GM21360 (cell line): Measurements from ENCODE around the gene LSM4.
"Not testable (repeated sequence)": the region's sequence is repeated elsewhere in the genome, so short reads cannot be mapped to it uniquely, and the experiment has no call there.

Source experiments
- ATAC-seq: cut with Tn5 transposase; IDR thresholded peaks from one replicate; pipeline ENCODE4 v1.9.1; 2021; ENCODE audit warnings: mild to moderate bottlenecking, moderate library complexity; ENCODE audit not compliant: unreplicated experiment

LSM4 gene

GRCh38 chr19:18322759-18323460, at the start of gene LSM4:
LSM4 (minus strand) TSS chr19:18323076; CDS start chr19:18323020, 56 bp downstream.
- peak; percentile 87 for ATAC-seq

- ATAC-seq: no peak
Observed at GRCh38 chr19:18368504-18369222, 45.8 kb upstream of the LSM4 start.

- no peak for ATAC-seq
Observed at GRCh38 chr19:18366021-18366435, 43.2 kb upstream of the LSM4 start.

GRCh38 chr19:18364826-18365528, 42.1 kb upstream of the LSM4 start:
- no peak for ATAC-seq

- not testable (repeated sequence) for ATAC-seq
Observed at GRCh38 chr19:18364277-18364825, 41.5 kb upstream of the LSM4 start.

GRCh38 chr19:18363787-18364186, 40.9 kb upstream of the LSM4 start:
- ATAC-seq: no peak

GRCh38 chr19:18362934-18363542, 40.2 kb upstream of the LSM4 start:
- ATAC-seq: no peak

GRCh38 chr19:18361646-18362045, 38.8 kb upstream of the LSM4 start:
- ATAC-seq: no peak

GRCh38 chr19:18357041-18357440, 34.2 kb upstream of the LSM4 start:
- ATAC-seq: no peak

GRCh38 chr19:18354743-18355142, 31.9 kb upstream of the LSM4 start:
- not testable (repeated sequence) for ATAC-seq

- ATAC-seq: no peak
Observed at GRCh38 chr19:18353378-18354005, 30.6 kb upstream of the LSM4 start.

GRCh38 chr19:18351544-18351943, 28.7 kb upstream of the LSM4 start:
- ATAC-seq: no peak

- ATAC-seq: no peak
Observed at GRCh38 chr19:18350490-18350889, 27.6 kb upstream of the LSM4 start.

- no peak for ATAC-seq
Observed at GRCh38 chr19:18349524-18350128, 26.8 kb upstream of the LSM4 start.

GRCh38 chr19:18348818-18349339, 26.0 kb upstream of the LSM4 start:
- not testable (repeated sequence) for ATAC-seq

GRCh38 chr19:18348171-18348570, 25.3 kb upstream of the LSM4 start:
- no peak for ATAC-seq

GRCh38 chr19:18346091-18346490, 23.2 kb upstream of the LSM4 start:
- no peak for ATAC-seq

GRCh38 chr19:18345296-18345695, 22.4 kb upstream of the LSM4 start:
- no peak for ATAC-seq

GRCh38 chr19:18344582-18344950, 21.7 kb upstream of the LSM4 start:
- no peak for ATAC-seq

- ATAC-seq: no peak
Observed at GRCh38 chr19:18342090-18342632, 19.3 kb upstream of the LSM4 start.
